Stimulated activated CD8-positive, alpha-beta memory T cell treated with anti-CD3 and anti-CD28 coated beads, Interleukin-4, amount 100 ng/mL, for 48 hours (primary cell): ENCODE results near the gene APBA1.

Source experiments
- DNase-seq: peaks from one replicate; pipeline ENCODE4 v3.0.0-alpha.2; 2020

The APBA1 gene

DNA sequence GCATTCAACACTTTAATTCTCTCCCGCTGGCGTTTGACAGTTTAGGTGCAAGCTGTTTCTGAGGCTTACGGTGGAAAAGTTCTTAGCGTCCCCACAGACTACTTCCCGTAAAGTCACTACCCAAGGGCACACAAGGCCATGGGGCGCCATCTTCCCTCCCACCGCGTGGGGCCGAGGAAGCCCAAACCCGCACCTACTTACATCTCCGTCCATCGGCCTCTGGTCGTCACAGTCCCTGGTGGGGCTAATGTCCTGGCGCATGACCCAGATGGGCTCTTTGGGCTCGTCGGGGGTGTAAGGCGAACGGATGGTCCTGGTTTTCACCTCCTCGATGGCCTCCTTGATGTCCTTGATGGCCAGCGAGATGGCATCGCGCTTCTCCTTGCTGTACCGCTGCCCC lies 156.4 kb downstream of the APBA1 start:
- DNase-seq = no peak

DNA sequence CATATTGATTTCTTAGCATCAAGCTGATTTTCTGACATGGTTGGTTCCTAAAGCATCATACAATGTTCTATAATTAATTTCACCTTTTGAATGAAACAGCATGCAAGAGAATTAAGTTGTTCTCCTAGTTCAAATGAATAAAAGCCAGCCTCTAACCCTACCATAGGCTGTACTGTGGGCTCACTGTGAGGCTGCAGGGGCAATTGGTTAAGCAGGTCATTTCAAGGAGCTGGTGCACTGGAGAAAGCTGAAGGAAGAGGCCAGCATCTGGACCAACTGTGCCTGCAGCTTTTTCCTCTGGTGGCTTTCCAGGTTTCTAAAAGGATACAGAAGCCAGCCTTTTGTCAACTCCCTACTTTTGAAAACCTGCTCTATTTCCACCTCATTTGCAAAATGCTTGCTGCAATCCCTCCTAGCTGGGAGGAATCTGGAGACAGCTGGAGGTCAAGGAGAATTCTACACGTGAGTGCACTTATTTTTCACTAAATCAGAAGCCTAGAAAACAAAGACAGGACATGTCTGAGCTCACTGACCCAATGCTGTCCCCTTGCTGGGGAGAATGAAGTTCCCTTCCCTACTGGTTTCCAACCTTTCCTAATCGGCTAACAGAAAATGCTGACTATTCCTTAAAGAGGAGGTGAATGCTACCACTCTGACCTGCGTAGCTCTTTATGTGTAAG lies 158.9 kb downstream of the APBA1 start:
- DNase-seq = no peak

DNA sequence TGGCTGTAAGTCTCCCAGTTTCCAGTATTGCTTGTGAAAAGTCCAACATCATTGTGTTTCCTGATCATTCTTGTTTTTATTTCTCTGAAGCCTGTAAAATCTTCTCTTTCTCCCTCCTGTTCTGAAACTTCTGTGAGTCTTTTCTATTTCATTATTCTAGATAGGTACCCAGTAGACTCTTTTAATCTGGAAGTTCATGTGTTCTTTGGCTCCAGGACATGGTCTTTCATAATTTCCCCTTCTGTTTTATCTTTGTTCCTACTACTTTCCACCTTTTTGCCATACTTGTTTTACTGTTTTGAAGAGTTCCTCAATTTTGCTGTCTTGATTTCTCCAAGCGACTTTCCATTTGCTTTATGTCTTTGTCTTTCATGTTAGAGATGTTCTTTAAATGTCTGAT lies 168.1 kb downstream of the APBA1 start:
- DNase-seq = no peak

DNA sequence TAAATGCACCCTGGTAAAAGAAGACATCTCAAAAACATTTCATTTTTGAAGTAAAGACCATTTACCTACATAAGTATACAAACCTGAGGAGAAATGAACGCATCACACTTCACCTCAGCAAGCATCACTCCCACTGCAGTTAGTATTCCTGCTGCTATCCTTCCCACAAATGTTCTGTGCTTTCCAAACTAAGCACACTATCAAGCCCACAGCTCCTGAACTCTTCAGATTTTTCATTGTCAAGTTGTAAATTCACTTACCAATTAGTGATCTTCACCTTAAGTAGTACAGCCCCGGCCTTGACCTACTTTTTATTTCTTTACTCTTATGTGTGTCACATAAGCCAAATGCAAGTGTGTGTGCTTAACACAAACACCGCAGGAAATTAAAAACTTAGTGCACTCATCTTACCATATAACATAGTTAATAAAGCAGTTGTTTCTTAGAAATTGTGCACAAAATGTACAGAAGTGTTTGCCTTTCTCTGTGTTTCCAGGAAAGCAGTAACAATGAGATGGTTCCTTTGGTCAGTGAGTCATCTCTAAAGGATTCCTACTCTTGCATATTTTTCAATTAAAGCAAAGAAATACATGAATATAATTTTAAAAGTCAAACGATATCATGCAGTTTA lies 169.4 kb downstream of the APBA1 start:
- no peak for DNase-seq

DNA sequence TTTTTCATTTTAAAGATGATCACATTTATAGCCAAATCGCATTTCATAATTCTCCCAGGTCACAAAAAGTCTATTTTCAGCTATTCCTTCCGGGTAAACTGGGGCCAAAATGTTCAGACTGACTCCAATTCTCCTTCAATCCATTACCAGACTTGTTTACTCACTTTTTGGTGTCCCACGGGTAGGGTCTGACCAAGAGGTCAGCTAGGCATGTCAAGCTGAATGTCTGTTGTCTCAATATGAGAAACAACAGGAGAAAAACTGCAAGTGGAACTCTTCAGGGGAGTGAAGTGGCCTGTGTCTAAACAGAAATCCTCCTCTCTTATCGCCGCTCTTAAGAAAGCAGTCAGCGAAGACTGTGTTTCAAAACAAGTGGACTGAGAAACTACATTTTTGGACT lies 171.3 kb downstream of the APBA1 start:
- DNase-seq = no peak

DNA sequence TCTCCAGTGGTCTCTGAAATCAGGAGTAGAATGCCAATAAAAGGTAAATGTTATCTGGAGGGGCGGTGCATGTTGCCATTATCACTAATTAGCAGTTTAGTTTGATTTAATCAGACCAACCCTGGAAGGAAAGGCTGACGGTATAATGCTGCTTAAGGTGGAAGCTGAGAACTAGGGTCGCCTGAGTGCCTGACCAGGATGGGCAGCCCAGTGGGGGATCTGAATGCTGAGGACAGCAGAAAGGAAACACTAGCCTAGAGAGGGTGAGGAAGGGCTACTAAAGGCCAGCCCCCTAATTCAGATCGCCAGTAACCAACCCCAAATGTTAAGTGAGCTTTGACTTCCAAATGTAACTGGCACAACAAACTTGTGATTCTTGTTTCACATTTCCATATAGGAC lies 172.2 kb downstream of the APBA1 start:
- no peak for DNase-seq

DNA sequence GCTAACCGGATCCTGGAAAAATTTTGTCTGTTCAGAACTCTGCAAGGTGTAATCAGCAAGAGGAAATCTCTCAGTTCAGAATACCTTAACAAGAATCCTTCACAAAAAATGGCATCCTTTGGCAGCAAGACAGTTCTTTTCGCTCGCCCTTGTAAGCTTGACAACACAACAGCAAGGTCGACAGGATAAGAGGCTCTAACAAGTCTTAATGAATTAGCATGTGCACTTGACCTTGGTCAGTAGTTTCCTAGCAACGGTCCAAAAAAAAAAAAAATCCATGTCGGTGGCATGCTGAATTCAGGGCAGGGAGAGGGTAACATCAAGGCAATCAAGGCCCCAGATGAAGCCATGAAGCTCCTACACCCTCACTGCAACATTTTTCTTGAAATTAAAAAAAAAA lies 172.8 kb downstream of the APBA1 start:
- DNase-seq = no peak

DNA sequence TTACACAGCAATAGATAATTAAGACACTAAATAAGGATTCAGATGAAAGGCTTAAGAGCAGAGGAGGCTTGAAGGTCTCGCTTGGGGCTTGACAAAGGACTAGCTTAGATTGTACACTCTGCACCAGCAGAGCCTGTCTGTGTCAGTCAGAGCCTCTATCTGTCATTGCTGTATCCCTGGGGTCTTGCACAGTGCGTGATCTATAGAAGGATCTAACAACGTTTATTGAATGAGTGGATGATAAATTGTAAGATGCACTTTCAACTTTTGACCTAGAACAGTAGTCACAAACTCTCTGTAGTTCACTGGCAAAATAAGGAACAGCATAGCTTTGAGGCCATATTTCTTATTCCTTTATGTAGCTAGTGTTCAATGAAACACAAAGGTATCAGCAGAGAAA lies 173.7 kb downstream of the APBA1 start:
- no peak for DNase-seq

DNA sequence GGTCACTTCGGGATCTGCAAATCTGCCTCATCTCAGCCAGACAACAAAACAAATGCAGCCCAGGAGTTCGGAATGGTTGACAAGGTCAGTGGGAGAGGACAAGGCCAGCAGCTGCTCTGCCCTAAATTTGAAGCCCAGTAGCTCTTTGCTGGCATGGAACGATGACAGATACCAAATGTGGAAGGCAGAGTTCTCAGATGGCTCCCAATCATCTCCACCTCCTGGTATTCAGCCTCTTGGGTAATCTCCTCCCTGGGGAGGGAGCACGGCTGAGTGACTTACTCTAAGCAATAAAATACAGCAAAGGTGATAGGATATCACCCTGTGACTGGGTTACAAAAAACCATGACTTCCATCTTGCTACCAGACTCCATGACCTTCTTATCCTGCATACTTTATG lies 174.4 kb downstream of the APBA1 start:
- no peak for DNase-seq

DNA sequence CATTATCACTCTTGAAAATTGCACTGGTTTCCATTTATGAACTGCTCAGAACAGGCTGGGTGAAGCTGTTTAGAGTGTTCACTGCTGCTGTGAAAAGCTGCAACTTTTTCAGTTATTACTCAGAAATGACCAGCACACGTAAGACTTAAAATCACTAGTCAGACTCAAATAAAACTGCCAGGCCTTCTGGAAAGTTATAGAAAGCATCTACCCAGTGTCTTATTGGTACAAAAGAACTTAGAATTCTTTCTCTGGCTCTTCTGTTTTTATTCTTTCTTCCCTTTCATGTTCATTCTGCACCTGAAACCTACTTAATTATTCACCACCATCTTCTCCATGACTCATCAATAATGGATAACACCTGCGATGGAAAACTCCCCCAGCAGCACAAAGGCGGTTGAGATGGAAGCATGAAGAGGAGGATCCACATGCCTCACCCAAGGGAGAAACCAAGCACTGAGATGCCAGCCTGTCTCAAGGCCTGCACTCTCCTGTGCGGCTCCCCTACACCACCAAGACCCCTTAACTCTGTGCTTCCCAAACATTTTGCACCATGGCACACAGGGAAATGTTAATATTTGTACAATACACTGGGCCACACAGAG lies 175.2 kb downstream of the APBA1 start:
- no peak for DNase-seq

DNA sequence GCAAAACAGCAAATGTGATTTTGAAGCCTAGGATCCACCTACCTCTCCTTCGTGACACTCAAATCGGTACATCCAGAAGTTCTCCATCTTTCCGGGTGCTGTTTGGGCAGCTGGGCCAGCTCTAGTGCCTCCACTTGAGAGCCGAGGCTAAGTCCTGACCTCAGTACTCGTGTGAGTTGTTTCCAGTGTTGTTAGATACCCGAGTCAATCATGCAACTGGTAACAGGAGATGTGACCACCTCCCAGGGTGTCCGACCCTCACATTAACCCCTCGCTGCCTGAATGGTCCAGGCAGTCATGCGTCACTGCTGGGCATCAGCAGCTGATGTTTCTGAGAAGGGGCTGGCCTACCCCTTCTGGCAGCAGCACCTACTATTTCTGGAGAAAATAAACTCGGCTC lies 176.9 kb downstream of the APBA1 start:
- no peak for DNase-seq

DNA sequence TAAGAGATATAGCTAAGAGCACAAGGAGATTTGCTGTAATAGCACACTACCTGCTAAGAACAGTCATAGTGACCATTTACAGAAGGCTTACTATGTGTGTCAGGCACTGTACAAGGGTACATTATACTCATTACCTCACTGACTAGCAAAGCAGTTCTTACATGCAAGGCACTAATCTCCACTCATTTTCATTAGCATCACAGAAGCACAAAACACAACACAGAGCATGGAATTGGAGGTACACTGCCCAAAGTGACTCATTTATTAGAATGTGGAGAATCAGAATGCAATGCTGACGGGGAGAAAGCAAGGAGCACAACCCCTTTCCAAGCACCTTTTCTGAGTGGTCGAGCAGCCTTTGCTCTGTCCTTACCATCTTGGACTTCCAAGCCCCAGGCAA lies 177.4 kb downstream of the APBA1 start:
- DNase-seq = no peak

DNA sequence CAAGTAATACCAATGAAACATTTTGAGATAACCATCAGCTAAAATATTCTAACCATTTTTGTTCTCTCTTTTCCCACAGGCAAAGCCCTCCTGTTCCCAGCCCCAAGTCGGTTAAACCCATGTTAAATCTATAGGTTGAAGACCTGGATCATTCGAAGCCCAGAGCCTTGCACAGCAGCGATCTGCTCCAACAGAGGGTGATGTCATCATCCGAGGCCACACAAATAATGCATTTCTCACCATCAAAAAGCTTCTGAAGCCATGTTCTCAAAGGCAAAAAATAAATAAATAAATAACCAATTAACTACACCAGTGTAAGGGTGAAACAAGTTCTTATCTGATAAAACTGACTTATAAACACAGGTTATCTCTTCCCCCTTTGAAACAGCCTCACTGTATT lies 178.0 kb downstream of the APBA1 start:
- no peak for DNase-seq

DNA sequence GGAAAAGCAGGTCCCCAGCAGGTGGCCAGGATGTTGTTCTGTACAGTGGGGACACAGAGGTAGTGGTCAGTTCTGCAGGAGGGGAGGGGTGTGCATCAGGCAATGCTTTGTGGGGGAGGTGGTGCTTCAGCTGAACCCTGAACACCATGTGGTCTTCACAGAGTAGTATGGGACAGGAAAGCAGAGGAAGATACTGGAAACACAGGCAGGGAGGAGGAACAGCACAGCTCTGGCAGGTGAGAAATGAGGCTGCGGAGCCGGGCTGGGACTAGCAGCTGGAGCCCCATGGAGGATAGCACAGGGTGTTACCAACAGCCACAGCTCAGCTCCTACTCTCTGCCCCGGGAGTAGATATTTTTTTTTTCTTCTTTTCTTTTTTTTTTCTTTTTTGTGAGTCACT lies 185.7 kb downstream of the APBA1 start:
- no peak for DNase-seq

DNA sequence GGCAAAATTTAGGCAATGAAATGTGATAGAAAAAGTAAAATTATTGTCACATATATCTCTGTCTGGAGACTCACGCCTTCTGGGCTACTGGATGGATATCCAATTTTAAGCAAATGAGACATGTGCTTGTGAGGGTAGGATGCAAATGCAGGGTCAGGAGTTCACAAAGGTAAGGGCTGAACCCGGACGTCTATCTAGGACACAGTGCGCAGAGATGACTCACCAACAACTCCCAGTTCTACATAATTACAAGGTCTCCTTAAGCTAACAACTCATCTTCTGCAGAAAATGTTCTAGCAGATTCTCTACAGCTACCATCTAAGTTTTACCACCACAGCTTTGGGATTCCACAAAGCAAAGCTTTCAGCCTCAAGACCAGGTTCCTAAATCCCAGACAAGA lies 186.7 kb downstream of the APBA1 start:
- no peak for DNase-seq

DNA sequence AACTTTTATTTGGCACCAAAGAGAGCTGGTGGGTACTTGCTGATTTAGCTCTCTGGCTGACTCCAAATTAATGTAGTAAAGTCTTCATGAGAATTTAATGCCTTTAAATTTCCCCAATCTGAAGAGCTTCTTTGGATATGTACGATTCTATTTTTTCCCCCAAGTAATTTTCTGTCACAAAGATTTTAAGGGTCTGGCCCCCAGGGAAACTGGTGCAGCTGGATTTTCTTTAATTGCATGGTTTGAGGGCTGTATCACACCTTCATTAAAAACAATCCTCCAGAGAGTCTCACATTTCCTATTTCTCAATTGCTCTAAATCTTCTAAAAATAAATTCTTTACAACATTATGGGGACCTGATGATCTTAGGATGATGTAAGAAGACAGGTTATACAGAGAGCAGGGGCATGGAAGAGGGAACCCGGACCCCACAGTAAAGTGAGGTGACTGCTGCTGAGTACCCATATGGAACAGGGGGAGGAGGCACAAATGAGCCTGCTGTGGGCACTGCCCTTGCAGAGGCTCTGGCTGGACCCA lies 188.2 kb downstream of the APBA1 start:
- no peak for DNase-seq

DNA sequence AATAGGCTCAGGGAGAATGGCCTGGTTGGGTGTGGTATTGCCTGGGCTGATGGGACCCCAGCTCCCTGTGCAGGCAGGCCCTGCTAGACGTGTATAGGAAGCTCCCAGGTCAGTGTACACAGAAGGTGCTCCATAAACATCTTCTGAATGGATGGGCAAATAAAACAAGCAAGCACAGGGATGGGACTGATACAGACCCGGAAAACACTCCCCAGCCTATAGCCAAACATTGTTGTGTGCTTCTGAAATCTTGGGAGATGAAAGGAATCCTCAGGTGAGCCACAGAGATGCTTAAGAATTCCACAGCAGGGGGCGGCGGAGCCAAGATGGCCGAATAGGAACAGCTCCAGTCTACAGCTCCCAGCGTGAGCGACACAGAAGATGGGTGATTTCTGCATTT lies 195.4 kb downstream of the APBA1 start:
- no peak for DNase-seq

DNA sequence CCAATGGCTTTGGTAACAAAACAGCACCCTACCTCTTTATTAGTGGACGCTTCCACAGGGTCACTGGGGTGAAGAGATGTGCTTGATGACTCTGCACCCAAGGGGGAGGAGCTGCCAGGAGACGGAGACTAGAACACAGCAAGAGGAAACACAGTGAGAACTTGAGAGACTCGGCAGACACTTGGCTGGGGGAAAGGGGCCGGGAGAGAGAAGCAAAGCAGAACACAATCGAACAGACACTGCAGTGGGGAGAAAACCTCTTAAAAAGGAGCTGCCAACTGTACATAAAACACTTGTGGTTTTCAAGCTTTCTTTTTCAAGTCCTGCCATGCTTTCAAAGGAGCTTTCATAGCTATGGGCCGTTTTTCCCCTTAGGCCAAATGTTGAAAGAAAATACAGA lies 196.2 kb downstream of the APBA1 start:
- no peak for DNase-seq

DNA sequence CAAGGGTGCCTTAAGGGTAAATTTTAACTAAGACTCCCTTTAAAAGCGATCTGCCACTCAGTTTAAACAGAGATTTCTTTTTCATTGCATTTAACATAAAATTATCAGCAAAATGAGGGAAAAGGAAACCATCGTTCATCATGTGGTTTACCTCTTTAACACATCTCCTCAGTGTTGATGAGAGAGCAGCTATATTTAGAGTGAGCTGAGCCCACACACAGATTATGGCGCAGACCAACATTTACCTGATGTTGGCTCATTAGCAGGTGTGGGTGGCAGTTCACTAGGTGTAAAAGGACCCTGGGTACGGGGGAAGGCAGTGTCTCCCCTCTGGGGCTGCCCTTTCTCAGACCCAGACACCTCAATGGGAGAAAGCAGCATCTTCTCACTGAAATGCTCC lies 197.3 kb downstream of the APBA1 start:
- no peak for DNase-seq

DNA sequence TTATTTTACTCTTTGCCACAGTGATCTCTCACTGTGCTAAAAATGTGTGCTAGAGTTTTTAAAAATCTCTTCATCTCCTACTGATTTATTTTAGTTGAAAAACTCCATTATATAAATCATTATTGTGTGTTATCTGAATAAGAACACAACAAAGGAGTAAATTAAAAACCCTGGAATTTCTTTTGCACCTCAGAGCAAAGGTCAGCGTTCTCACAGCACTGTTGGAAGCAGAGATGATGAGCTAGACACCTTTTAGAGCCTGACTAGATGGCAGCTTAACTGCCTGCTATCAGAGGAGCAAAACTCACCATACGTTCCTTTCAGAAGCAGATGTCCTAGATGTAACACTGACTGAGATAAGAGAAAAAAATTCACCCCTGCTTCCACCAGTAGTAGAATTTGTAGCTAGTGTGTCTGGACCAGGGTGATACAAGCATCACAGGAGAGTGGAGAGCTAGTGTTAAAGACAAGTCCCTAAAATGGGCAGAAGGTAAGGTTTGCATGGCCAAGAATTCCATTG lies 200.0 kb downstream of the APBA1 start:
- DNase-seq = no peak

DNA sequence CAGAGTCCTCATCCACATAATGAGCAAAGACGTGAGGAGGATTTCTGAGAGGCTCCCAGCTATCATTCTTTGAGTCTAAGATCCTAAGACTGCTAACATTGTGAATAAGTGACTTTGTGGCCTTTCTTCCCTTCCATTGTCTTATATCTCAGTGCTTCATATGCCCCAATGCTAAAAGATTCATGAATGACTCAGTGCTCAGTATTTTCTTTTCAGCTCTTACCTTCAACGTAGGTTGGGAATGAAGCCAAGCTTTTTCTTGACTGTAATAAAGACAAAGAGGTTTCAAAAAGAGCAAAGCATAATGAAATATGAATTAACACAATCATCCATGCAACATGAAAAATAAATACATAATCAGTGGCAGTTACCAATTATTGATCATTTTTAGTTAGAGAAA lies 200.7 kb downstream of the APBA1 start:
- no peak for DNase-seq

DNA sequence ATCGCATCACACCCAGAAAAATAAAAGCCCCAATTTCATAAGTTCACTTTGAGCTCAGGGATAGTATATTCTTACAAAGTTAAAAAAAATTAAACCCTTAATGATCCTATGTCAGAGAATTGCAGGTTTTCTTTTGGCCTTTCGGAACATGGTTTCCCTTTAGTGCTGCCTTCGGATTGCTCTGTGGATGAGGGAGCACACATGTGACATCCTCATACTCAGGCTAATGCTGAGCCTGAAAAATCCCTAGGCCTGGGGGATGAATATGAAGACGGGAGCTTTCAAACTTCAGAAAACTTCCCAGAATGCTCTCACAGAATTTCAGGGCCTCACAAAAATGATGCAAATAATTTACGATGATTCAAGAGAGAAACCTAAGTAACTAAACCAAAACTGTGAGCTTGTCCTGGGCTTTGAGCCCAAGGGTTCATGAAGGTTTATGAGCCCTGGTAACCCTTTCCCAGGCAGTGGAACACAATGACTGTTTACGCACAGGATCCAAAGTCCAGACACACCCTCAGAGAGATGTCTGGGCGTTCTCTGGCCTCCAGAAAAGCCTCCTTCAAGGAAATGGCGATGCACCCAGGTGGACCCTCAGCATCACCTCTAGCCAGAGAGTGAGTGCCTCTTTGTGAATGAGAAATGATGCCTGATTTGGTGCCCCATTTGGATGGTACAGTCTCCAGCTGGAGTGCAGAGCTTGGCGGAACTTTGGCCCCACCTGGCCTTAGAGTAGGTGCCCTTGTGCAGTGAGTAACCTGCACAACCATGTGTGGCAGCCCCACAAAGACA lies 201.8 kb downstream of the APBA1 start:
- DNase-seq = no peak

DNA sequence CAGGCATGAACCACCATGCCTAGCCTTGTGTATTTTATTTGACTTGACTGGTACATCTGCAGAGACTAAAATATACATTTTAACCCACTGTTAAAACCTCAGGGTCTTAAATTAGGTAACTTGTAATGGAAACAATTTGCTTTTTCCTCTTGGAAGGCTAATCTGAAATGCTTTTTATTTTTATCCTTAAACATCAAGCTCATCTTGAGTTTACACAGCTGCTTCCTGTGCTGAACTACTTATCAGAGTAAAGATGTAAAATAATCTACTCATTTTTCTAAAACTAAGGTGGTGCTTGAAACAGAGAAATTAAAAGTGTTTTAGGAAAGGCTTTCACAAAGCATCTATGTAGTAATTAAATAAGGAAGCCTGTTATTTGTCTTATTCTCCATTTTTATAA lies 203.0 kb downstream of the APBA1 start:
- no peak for DNase-seq
